SJCRH30 (cell line): Measurements from ENCODE around the gene ADAMTS4. TPM values are rescaled to one million over a fixed set of nuclear protein-coding genes. Genes with fewer than 3 reads are reported as not detected.

Source experiments
- DNase-seq, 2 experiments: peaks; one replicate each; pipeline ENCODE4 v3.0.0-alpha.2; 2015 to 2020
- H3K27ac ChIP-seq: fragments of 250-450 bp; sonication (Bioruptor Pico); 2 replicates; pipeline ENCODE4 v1.5.1; 2020; ENCODE audit warnings: mild to moderate bottlenecking, moderate library complexity
- H3K27me3 ChIP-seq: fragments of 250-450 bp; sonication (Bioruptor Pico); 2 replicates; pipeline ENCODE4 v1.5.1; 2020; ENCODE audit warnings: mild to moderate bottlenecking, moderate library complexity
- H3K36me3 ChIP-seq: fragments of 250-450 bp; sonication (Bioruptor Pico); 2 replicates; pipeline ENCODE4 v1.5.1; 2020; ENCODE audit warnings: mild to moderate bottlenecking, moderate library complexity
- H3K4me1 ChIP-seq: fragments of 250-450 bp; sonication (Bioruptor Pico); 2 replicates; pipeline ENCODE4 v1.5.1; 2020; ENCODE audit warnings: mild to moderate bottlenecking, moderate library complexity
- H3K4me3 ChIP-seq: fragments of 250-450 bp; sonication (Bioruptor Pico); 2 replicates; pipeline ENCODE4 v1.5.1; 2020; ENCODE audit warnings: mild to moderate bottlenecking, moderate library complexity
- H3K9me3 ChIP-seq: fragments of 250-450 bp; sonication (Bioruptor Pico); replicated peaks from 2 replicates; pipeline ENCODE4 v1.5.1; 2020; ENCODE audit warnings: mild to moderate bottlenecking, moderate library complexity
- total RNA-seq: library from RNA; depleted of rRNA; stranded (reverse); fragments of >200 nt; shearing (Covaris generic); gene quantifications from 2 replicates; pipeline ENCODE4 v1.2.3, GENCODE V29; 2014

Gene ADAMTS4
- total RNA-seq, 1 experiment from 2014 or later, result 11.0 TPM

GRCh38 chr1:161209790-161210409 is 11.0 kb upstream of the ADAMTS4 start:
- Histone ChIP-seq H3K4me1 (no peaks in the 10 kb centered on the region), H3K27me3 (no peaks in the 10 kb centered on the region), H3K4me3 (no peak overlapping the region), H3K9me3 (no peaks in the 10 kb centered on the region), H3K36me3 (peaks cover 35% of the 10 kb centered on the region), H3K27ac (no peak overlapping the region)
- DNase-seq, result peak; percentile 77 to 82

GRCh38 chr1:161207173-161207572 is 8.3 kb upstream of the ADAMTS4 start:
- H3K36me3 ChIP-seq, result peaks cover 29% of the 10 kb centered on the region
- H3K4me1 ChIP-seq, result no peaks in the 10 kb centered on the region
- no peaks in the 10 kb centered on the region for H3K27me3 ChIP-seq
- H3K27ac ChIP-seq, result no peak overlapping the region
- DNase-seq, result no peak
- H3K9me3 ChIP-seq, result no peaks in the 10 kb centered on the region
- H3K4me3 ChIP-seq, result no peak overlapping the region

- Histone ChIP-seq H3K36me3 (peaks cover 26% of the 10 kb centered on the region), H3K4me1 (no peaks in the 10 kb centered on the region), H3K27ac (no peak overlapping the region), H3K4me3 (no peak overlapping the region), H3K27me3 (no peaks in the 10 kb centered on the region), H3K9me3 (no peaks in the 10 kb centered on the region)
- no peak for DNase-seq
These were observed 7.7 kb upstream of the ADAMTS4 start for GRCh38 chr1:161206411-161207140.

GRCh38 chr1:161201836-161202712 is 3.2 kb upstream of the ADAMTS4 start, which contains the start of gene NDUFS2:
TSS of gene NDUFS2 (plus strand) at chr1:161202367. CDS start at chr1:161202386, 19 bp downstream.
- Histone ChIP-seq H3K27me3 (no peaks in the 10 kb centered on the region), H3K9me3 (no peaks in the 10 kb centered on the region), H3K36me3 (0 out of 2 replicates have a peak, but pooled peaks cover 4% of the 10 kb centered on the region), H3K4me3 (peak within 1 kb of the TSS; percentile 72), H3K4me1 (peaks cover 21% of the 10 kb centered on the region), H3K27ac (peak within 1 kb of the TSS; percentile 93)
- DNase-seq, result peak; percentile 97 to 98

- H3K36me3 ChIP-seq, result no peaks in the 10 kb centered on the region
- no peaks in the 10 kb centered on the region for H3K9me3 ChIP-seq
- peaks cover 25% of the 10 kb centered on the region for H3K4me1 ChIP-seq
- peak; percentile 40 to 48 for DNase-seq
- peak overlapping the region; percentile 72 for H3K4me3 ChIP-seq
- H3K27ac ChIP-seq, result peak overlapping the region; percentile 93
- no peaks in the 10 kb centered on the region for H3K27me3 ChIP-seq
These were observed 2.4 kb upstream of the ADAMTS4 start for GRCh38 chr1:161200992-161201835.

- H3K9me3 ChIP-seq, result no peaks in the 10 kb centered on the region
- H3K27me3 ChIP-seq, result no peaks in the 10 kb centered on the region
- H3K36me3 ChIP-seq, result peaks cover under 1% of the 10 kb centered on the region; the same call in 1 of the 2 replicates
- peak overlapping the region; percentile 93 for H3K27ac ChIP-seq
- no peak for DNase-seq
- H3K4me1 ChIP-seq, result peaks cover 26% of the 10 kb centered on the region
- no peak overlapping the region for H3K4me3 ChIP-seq
These were observed 1.7 kb upstream of the ADAMTS4 start for GRCh38 chr1:161200421-161200991.

- Histone ChIP-seq H3K9me3 (no peaks in the 10 kb centered on the region), H3K27me3 (no peaks in the 10 kb centered on the region), H3K4me3 (peak overlapping the region; percentile 25), H3K36me3 (peaks cover 5% of the 10 kb centered on the region; the same call in 1 of the 2 replicates), H3K27ac (peak overlapping the region; percentile 93), H3K4me1 (peaks cover 26% of the 10 kb centered on the region)
- DNase-seq, result peak in 1 of 2 experiments; percentile 24
These were observed 769 bp upstream of the ADAMTS4 start for GRCh38 chr1:161199506-161200139.

- Histone ChIP-seq H3K4me1 (peaks cover 26% of the 10 kb centered on the region), H3K27me3 (no peaks in the 10 kb centered on the region), H3K4me3 (peak overlapping the region; percentile 57), H3K36me3 (peaks cover 10% of the 10 kb centered on the region), H3K27ac (peak overlapping the region; percentile 93), H3K9me3 (no peaks in the 10 kb centered on the region)
- DNase-seq, result peak; percentile 76 to 85
These were observed 509 bp downstream of the ADAMTS4 start for GRCh38 chr1:161198194-161198896.

GRCh38 chr1:161197560-161198193 is 1.2 kb downstream of the ADAMTS4 start:
- DNase-seq, result no peak
- H3K4me1 ChIP-seq, result peaks cover 26% of the 10 kb centered on the region
- H3K9me3 ChIP-seq, result no peaks in the 10 kb centered on the region
- peak overlapping the region; percentile 57 for H3K4me3 ChIP-seq
- peaks cover 16% of the 10 kb centered on the region for H3K36me3 ChIP-seq
- H3K27ac ChIP-seq, result peak overlapping the region; percentile 93
- H3K27me3 ChIP-seq, result no peaks in the 10 kb centered on the region

- Histone ChIP-seq H3K4me1 (peaks cover 26% of the 10 kb centered on the region), H3K36me3 (peaks cover 25% of the 10 kb centered on the region), H3K27me3 (no peaks in the 10 kb centered on the region), H3K27ac (peak overlapping the region; percentile 93), H3K9me3 (no peaks in the 10 kb centered on the region), H3K4me3 (peak overlapping the region; percentile 57)
- peak; percentile 73 to 78 for DNase-seq
These were observed 2.1 kb downstream of the ADAMTS4 start for GRCh38 chr1:161196521-161197451.

- Histone ChIP-seq H3K4me1 (peaks cover 24% of the 10 kb centered on the region), H3K4me3 (no peak overlapping the region), H3K27ac (no peak overlapping the region; the same call in 1 of the 2 replicates), H3K27me3 (no peaks in the 10 kb centered on the region), H3K36me3 (peaks cover 32% of the 10 kb centered on the region), H3K9me3 (no peaks in the 10 kb centered on the region)
- no peak for DNase-seq
These were observed 2.7 kb downstream of the ADAMTS4 start for GRCh38 chr1:161196111-161196510.

- DNase-seq, result no peak
- Histone ChIP-seq H3K4me1 (peaks cover 15% of the 10 kb centered on the region), H3K27me3 (no peaks in the 10 kb centered on the region), H3K27ac (no peak overlapping the region), H3K36me3 (peaks cover 35% of the 10 kb centered on the region), H3K4me3 (no peak overlapping the region), H3K9me3 (no peaks in the 10 kb centered on the region)
These were observed 3.7 kb downstream of the ADAMTS4 start for GRCh38 chr1:161195171-161195570.
